ENCODE results near the gene IFRD2.

Gene IFRD2

DNA sequence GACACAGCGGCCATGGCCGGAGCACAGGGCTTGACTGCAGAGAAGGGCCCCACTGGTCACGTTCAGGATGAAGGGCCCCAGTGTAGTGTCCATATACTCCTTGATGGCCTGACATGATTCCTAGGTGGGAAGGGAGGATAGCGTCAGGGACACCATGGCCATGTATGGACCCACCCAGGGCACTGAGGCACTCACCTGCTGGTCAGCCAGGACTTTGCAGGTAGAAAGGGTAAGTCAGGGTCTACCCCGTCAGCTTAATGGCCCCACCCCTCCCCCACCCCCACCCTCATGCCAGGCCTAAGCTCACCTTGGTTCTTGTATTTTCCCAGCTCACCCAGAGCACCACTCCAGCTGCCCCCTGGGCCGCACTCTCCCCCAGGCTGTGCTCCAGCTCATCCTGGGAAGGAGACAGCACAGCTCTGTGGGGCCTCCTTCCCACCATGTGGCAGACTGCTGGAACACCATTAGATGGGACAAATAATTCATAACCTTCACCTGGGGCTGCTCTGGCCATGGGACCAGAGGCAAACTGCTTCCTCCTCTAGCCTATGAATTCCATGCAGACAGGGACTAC lies 8.5 kb upstream of the IFRD2 start:
- DNase-seq (ENCODE audit: low spot score), result no peak
- H3K4me3 Mint-ChIP-seq, result peak overlapping the region; percentile 98
- H3K27ac Mint-ChIP-seq, result peak overlapping the region; percentile 99
- H3K36me3 Mint-ChIP-seq (ENCODE audit: low read depth), result peaks cover 2% of the 10 kb centered on the region
- no peaks in the 10 kb centered on the region for H3K27me3 Mint-ChIP-seq (ENCODE audit: low read depth)
- no peaks in the 10 kb centered on the region for H3K9me3 Mint-ChIP-seq
- H3K4me1 Mint-ChIP-seq (ENCODE audit: low read depth), result peaks cover 24% of the 10 kb centered on the region

DNA sequence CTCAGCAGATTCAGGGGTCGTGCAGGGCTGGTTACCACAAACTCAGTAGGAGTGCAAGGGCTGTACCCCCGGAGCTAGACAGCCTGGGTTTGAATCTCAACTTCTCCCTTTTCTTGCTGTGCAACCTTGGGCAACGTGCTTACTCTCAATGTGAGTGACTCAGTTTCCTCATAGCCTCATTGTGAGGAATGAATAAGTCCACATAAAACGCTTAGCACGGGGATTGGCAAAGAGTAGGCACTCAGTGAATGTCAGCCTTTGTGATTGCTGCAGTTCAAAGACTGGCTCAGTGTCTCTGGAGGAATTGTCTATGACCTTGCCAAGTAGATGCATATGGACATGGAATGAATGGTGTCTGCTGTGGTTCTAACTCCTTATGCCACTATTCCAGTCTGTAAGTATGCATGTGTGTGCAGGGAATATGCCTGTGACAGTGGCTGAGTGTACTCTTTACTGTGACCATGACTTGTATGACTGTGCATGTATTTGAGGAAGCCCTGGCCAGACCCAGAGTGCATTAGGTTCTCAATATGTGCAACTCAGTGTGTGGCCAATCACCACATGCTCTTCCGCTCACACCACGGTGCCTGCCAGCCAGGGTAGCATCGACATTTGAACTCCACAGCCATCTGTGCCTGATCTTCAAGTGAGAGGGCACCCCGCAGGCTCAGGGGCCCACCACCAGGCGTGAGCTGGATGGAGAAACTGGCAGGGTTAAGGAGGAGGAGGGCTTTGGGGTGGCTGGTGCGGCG lies 7.9 kb upstream of the IFRD2 start:
- peak; percentile 23 for DNase-seq (ENCODE audit: low spot score)
- peaks cover 2% of the 10 kb centered on the region for H3K36me3 Mint-ChIP-seq (ENCODE audit: low read depth)
- H3K4me3 Mint-ChIP-seq, result peak overlapping the region; percentile 98
- H3K9me3 Mint-ChIP-seq, result no peaks in the 10 kb centered on the region
- H3K27me3 Mint-ChIP-seq (ENCODE audit: low read depth), result no peaks in the 10 kb centered on the region
- H3K4me1 Mint-ChIP-seq (ENCODE audit: low read depth), result peaks cover 24% of the 10 kb centered on the region
- peak overlapping the region; percentile 99 for H3K27ac Mint-ChIP-seq

DNA sequence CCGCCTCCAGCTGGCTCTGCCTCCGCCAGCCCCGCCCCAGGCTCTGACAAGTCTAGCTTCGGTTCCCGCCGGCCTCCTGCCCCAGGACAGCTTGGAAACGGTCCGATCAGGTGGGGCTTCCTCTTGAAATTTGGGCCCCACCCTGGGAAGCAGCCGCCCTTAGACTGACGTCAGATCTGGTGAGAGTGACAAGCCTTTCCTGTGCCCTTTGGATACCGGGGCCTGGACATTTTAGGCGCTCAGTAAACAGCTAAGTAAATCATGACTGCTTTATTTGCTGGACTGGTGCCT lies 7.4 kb upstream of the IFRD2 start:
- Mint-ChIP-seq H3K9me3 (no peaks in the 10 kb centered on the region), H3K27ac (peak overlapping the region; percentile 99), H3K4me3 (peak overlapping the region; percentile 98), H3K27me3 (ENCODE audit: low read depth) (no peaks in the 10 kb centered on the region), H3K36me3 (ENCODE audit: low read depth) (peaks cover 2% of the 10 kb centered on the region), H3K4me1 (ENCODE audit: low read depth) (peaks cover 24% of the 10 kb centered on the region)
- DNase-seq (ENCODE audit: low spot score), result no peak

DNA sequence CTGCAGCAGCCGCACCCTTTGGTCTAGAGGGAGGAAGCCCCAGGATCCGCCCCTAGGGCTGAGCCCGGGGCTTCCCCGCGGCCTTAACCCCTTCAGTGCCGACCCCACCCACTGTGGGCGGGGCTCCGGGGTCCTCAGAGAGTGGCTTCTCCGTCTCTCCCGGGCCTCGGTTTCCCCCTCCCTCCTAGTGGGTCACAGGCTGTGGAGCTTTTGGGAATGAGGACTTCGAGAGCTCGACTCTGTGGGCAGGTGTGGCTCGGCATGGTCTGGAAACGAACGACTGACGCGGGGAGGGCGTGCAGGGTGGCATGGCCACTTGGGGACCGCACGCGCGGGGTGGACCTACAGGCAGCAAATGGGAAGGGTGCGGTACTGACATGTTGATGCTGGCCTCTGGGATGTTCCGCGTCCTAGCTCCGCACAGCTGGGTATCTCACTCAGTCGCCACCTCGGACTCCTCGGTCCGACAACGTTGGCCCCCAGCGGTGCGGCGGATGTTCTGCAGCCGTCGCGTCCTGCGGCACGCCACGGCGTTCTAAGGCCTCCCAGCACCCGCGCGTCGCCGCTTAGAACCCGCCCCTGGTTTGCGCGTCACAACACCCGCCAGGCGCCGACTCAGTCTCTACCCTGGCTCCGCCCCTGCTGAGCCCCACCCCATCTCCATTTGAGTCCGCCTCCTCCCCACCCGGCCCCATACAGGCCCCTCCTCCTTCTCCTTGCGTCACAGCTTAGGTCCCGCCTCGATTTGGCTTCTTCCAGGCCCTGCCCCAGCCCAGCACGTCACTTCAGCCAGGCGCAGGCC lies 6.8 kb upstream of the IFRD2 start, which contains the start of the genes HYAL3 and NAA80:
HYAL3 (minus strand) TSS at position 570 of the 802 bp plus-strand sequence. CDS start 3,803 bp downstream, outside the sequence.
NAA80 (minus strand) TSS at position 570 of the 802 bp plus-strand sequence. CDS start 1,942 bp downstream, outside the sequence.
- no peaks in the 10 kb centered on the region for H3K27me3 Mint-ChIP-seq (ENCODE audit: low read depth)
- H3K27ac Mint-ChIP-seq, result peak within 1 kb of the TSS; percentile 99
- peaks cover 22% of the 10 kb centered on the region for H3K4me1 Mint-ChIP-seq (ENCODE audit: low read depth)
- peak within 1 kb of the TSS; percentile 98 for H3K4me3 Mint-ChIP-seq
- H3K36me3 Mint-ChIP-seq (ENCODE audit: low read depth), result peaks cover 2% of the 10 kb centered on the region
- DNase-seq (ENCODE audit: low spot score), result peak; percentile 98
- no peaks in the 10 kb centered on the region for H3K9me3 Mint-ChIP-seq

DNA sequence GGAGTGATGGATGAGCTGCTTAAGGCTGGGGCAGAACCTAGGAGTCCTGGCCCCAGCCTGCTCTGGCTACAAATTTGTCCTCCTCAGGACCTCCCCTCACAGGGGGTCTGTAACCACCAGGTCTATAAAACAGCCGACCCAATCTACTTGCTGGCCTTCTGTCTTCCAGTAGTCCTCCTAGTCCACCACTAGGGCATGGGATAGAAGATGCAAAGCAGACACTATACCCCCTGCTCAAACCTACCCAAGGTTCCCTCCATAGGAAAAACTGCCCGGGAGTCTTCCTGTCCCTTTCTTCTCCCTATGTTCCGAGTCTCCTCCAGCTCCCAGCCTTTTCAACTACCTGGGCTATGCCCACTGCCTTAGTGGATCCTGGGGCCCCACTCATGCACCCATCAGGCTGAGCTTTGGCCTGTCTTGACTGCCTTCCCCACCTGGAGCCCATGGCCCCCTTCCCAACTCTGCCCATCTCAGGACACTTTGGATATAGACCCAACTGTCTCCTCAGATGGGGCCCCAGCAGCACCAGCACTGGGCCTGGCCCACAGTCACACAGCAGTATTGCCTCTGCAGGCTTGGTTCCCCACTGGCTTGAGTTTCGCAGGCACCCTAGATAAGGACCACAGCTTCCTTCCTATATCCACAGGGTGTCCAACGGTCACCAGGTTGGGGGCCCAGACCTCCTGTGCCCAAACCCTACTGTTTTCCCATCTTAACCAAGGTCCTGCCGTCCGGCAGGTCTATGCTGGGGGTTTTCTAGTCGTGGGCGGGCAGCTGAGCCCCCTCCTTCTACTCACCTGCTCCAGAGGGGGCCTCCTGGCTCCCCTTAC lies 5.9 kb upstream of the IFRD2 start:
- DNase-seq (ENCODE audit: low spot score), result no peak
- Mint-ChIP-seq H3K27me3 (ENCODE audit: low read depth) (no peaks in the 10 kb centered on the region), H3K36me3 (ENCODE audit: low read depth) (peaks cover 2% of the 10 kb centered on the region), H3K4me3 (peak overlapping the region; percentile 98), H3K4me1 (ENCODE audit: low read depth) (peaks cover 22% of the 10 kb centered on the region), H3K27ac (peak overlapping the region; percentile 99), H3K9me3 (no peaks in the 10 kb centered on the region)

DNA sequence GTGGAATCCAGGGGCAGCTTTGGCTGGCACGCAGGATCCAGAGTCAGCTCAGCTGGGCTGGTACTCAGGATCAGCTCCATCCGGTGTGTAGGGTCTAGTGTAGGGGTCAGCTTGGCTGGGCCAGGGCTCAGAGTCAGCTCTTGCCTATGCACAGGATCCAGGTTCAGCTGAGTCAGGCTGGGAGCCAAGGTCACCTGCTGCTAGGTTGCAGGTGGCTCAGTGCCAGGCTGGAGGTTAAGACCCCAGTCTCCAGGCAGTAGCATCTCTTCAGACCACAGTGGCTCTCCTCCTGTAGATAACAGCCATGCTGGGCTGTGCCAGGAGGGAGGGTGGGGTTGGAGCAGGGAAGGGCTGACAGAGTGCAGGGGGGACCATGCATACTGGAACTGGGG lies 5.2 kb upstream of the IFRD2 start:
- H3K4me1 Mint-ChIP-seq (ENCODE audit: low read depth), result peaks cover 28% of the 10 kb centered on the region
- peaks cover 2% of the 10 kb centered on the region for H3K36me3 Mint-ChIP-seq (ENCODE audit: low read depth)
- H3K9me3 Mint-ChIP-seq, result no peaks in the 10 kb centered on the region
- H3K27ac Mint-ChIP-seq, result peak overlapping the region; percentile 99
- peak overlapping the region; percentile 98 for H3K4me3 Mint-ChIP-seq
- no peaks in the 10 kb centered on the region for H3K27me3 Mint-ChIP-seq (ENCODE audit: low read depth)
- no peak for DNase-seq (ENCODE audit: low spot score)

DNA sequence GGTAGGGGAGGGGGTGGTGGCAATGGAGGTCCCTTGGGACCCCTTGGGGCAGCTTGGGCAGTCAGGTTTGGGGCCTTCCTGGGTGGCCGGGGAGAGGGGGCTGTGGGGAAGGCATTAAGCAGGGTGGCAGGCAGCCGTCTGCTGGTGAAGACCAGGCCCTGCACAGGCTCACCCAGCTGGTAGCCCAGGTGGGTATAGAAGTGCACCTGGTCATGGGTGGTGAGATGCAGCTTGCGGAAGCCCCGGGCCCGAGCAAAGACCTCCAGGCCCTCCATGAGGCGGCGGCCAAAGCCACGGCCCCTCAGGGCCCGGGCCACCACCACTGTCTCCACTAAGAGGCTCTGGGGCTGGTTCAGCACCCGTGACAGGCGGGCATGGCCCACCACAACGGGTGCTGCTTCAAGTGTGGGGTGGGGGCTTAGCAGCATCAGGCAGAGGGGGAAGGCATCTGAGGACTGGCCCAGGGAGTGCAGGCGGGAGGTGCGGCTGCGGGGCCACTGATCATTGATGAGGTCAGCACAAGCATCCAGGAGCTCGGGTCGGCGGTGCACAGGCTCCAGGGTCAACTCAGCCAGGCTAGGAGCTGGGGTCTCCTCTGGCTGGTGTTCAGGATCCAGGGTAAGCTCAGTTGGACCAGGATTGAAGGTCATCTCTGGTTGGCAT lies 4.6 kb upstream of the IFRD2 start:
- peak overlapping the region; percentile 52 for H3K4me3 Mint-ChIP-seq
- peaks cover 2% of the 10 kb centered on the region for H3K36me3 Mint-ChIP-seq (ENCODE audit: low read depth)

DNA sequence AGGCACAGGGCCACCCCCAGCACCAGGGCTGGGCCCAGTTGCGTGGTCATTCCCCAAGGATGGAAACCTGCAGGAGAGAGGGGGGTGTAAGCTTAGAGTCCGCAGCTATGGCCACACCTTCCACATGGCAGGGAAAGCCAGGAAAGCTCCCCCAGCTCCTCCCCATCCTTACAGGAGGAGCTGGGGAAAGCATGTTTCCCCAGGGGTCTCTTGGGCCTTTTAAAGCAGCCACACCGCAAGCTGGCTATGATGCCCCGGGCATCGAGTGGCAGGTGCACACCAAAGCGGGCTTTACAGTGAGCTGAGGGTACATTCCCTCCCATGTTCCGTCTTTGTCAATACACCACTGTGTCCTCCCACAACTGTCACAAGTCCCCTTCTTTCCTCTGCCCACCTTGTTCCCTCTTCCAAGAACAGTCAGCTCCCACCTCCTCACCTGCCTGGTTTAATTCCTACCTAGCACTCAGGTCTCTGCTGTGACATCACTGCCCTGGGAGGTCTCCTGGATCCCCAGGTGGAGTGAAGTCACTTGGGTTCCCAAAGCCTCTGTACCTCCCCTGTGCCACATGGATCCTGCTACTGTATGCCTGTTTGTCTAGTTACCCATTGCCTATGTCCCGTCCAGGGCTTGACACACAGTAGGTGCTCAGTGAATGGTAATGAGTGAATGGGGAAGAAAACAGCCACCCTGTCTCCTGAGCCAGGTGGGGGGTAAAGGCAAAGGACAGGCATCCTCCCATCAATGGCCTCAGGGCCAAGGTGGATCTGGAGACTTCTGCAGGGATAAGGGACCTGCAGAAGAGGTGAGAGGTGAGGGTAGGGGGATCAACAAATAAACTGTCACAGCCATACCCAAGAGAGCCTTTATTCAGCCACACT lies 3.6 kb upstream of the IFRD2 start:
- H3K4me3 Mint-ChIP-seq, result no peak overlapping the region
- H3K27ac Mint-ChIP-seq, result peak overlapping the region; percentile 10
- DNase-seq (ENCODE audit: low spot score), result no peak
- H3K27me3 Mint-ChIP-seq (ENCODE audit: low read depth), result no peaks in the 10 kb centered on the region
- H3K36me3 Mint-ChIP-seq (ENCODE audit: low read depth), result peaks cover 6% of the 10 kb centered on the region
- no peaks in the 10 kb centered on the region for H3K9me3 Mint-ChIP-seq
- H3K4me1 Mint-ChIP-seq (ENCODE audit: low read depth), result peaks cover 33% of the 10 kb centered on the region

More for the DNA sequence above, 4.6 kb upstream of the IFRD2 start:
- Mint-ChIP-seq H3K9me3 (no peaks in the 10 kb centered on the region), H3K27me3 (ENCODE audit: low read depth) (no peaks in the 10 kb centered on the region), H3K4me1 (ENCODE audit: low read depth) (peaks cover 29% of the 10 kb centered on the region), H3K27ac (peak overlapping the region; percentile 99)
- no peak for DNase-seq (ENCODE audit: low spot score)

DNA sequence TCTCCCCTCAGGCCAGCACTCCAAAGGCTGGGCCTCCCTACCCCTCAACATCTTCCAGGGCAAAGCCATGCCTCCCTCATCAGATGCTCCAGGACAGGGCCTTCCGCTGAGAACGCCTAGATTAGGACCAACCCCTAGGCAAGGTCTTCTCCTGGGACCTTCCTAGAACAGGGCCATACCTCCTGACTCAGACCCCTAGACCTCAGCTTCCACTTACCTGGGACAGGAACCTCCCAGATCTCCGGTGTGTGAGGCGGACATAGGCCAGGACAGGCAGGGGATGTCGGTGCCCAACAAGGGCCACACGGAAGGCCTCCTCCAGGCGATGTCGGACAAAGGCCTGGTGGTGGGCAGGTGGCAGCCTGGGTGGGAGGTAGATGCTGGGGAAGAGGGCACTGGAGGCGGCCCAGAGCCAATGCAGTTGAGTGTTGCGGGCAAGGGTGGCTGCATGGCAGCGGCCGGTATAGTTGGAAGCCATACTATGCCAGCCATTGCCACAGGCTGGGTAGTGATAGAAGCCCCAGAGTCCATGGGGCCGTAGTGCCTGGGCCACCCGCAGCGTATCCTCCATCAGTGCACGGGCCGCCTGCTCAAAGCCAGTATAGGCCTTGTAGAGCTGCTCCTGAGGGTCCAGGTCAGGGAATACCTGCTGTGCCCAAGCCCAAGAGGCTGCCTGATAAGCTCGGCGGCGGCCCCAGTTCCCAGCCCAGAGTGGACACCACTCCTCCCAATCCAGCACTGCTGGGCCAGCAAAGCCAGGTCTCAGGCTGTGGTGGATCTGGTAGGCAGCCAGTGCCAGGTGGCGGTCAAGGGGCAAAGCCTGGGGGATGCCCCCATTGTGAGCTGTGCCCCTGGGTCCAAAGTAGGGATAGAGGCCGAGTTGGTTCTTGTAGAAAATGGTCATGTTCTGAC lies 2.5 kb upstream of the IFRD2 start:
- no peaks in the 10 kb centered on the region for H3K27me3 Mint-ChIP-seq (ENCODE audit: low read depth)
- H3K4me1 Mint-ChIP-seq (ENCODE audit: low read depth), result peaks cover 25% of the 10 kb centered on the region
- H3K9me3 Mint-ChIP-seq, result no peaks in the 10 kb centered on the region
- no peak overlapping the region for H3K4me3 Mint-ChIP-seq
- peaks cover 6% of the 10 kb centered on the region for H3K36me3 Mint-ChIP-seq (ENCODE audit: low read depth)
- H3K27ac Mint-ChIP-seq, result peak overlapping the region; percentile 15
- DNase-seq (ENCODE audit: low spot score), result no peak

DNA sequence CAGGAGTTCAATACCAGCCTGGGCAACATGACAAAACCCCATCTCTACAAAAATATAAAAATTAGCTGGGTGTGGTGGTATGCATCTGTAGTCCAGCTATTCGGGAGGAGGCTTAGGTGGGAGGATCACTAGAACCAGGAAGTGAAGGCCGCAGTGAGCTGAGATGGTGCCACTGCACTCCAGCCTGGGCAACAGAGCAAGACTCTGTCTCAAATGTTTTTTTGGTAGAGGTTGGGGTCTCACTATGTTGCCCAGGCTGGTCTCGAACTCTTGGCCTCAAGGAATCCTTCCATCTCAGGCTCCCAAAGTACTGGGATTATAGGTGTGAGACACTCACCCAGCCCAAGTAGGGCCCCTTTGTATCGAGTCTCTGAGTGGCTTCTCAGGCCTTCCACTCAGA lies 1.9 kb upstream of the IFRD2 start:
- Mint-ChIP-seq H3K9me3 (no peaks in the 10 kb centered on the region), H3K27me3 (ENCODE audit: low read depth) (no peaks in the 10 kb centered on the region), H3K36me3 (ENCODE audit: low read depth) (peaks cover 6% of the 10 kb centered on the region), H3K4me1 (ENCODE audit: low read depth) (peaks cover 24% of the 10 kb centered on the region), H3K4me3 (no peak overlapping the region), H3K27ac (peak overlapping the region; percentile 15)
- DNase-seq (ENCODE audit: low spot score), result no peak

DNA sequence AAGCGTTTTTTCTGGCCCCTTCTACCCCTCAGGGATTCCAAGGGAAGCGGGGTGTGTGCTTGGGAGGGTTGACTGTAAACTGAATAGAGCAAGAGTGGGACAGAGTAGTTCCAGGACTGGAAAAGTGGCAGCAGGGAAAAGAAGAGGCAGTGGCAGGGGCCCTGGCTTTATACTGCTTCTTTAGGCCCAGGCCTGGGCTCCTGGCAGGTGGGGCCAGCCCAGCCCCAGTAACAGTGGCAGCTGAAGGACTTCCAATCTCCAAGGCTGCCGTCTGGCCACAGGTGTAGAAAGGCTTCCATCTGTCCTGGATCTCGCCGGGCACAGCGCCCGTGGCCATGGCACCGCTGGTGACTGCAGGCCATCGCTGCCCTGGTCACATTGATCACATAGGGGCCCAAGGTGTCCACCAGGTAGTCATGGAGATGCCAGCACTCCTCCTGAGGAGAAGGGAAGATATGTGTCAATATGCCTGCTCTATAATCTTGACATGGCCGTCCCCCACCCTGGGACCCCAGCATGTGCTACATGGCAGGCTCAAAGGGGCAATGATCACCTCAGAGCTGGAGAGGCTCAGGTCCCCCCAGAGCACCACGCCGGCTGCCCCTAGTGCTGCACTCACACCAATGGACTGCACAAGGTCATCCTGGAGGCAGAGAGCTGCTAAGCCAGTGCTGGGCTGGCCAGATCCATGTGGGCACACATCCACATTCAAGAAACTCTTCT lies 1.0 kb upstream of the IFRD2 start:
- H3K4me3 Mint-ChIP-seq, result peak overlapping the region; percentile 89
- DNase-seq (ENCODE audit: low spot score), result no peak
- peak overlapping the region; percentile 96 for H3K27ac Mint-ChIP-seq
- H3K4me1 Mint-ChIP-seq (ENCODE audit: low read depth), result peaks cover 23% of the 10 kb centered on the region
- H3K27me3 Mint-ChIP-seq (ENCODE audit: low read depth), result no peaks in the 10 kb centered on the region
- H3K36me3 Mint-ChIP-seq (ENCODE audit: low read depth), result peaks cover 8% of the 10 kb centered on the region
- no peaks in the 10 kb centered on the region for H3K9me3 Mint-ChIP-seq

Data from T-helper 2 cell treated with Interferon-gamma antibody and Interleukin-4, amounts not matched to agents 5 μg/mL and 100 μg/mL, for 36 hours (primary cell).